ENCODE results near the gene TOP2B.

DNA sequence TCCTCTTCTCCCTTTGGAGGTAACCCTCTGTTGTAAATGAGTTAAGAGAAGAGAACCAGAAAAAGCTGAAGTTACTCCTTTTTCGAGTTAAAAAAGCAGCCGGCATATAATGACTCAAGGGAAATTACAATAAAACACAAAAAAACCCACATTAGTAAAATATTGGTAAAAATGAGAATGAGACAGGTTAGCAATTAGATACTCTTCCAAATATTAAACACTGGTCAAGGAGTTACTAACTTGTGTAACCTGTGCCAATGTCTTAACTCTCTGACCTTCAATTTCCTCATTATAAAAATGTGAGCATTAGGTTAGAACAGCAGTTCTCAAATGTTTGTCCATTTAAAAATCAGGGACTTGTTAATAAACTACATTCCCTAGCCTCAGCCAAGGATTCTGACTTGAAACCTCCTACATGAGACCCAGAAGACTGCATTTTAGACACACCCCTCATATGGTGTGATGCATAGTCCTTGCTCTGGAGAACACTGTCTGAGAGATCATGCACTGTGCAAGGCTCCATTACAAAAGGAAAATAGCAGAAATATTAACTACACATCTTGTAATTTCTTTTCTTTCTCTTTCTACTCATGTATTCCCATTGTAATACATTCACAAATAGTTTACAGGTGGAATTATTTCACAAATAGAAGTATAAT, 42.7 kb upstream of the TOP2B start:
- TF ChIP-seq, protein P1, sequence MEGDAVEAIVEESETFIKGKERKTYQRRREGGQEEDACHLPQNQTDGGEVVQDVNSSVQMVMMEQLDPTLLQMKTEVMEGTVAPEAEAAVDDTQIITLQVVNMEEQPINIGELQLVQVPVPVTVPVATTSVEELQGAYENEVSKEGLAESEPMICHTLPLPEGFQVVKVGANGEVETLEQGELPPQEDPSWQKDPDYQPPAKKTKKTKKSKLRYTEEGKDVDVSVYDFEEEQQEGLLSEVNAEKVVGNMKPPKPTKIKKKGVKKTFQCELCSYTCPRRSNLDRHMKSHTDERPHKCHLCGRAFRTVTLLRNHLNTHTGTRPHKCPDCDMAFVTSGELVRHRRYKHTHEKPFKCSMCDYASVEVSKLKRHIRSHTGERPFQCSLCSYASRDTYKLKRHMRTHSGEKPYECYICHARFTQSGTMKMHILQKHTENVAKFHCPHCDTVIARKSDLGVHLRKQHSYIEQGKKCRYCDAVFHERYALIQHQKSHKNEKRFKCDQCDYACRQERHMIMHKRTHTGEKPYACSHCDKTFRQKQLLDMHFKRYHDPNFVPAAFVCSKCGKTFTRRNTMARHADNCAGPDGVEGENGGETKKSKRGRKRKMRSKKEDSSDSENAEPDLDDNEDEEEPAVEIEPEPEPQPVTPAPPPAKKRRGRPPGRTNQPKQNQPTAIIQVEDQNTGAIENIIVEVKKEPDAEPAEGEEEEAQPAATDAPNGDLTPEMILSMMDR (IDR thresholded peaks at IDR 0.05; ENCODE audit: low read length) = no peak
- no peak for TF ChIP-seq EZH2 (IDR thresholded peaks at IDR 0.05; ENCODE audit: borderline replicate concordance, low read length)
